Activated T-helper 1 cell treated with Interleukin-2 at 50 U/mL for 16 hours (primary cell): ENCODE results near the gene YEATS2.
"Not testable (repeated sequence)": the region's sequence is repeated elsewhere in the genome, so short reads cannot be mapped to it uniquely, and the experiment has no call there.

Experiments used
- DNase-seq: peaks from one replicate; pipeline ENCODE4 v3.0.0-alpha.2; 2020; ENCODE audit warnings: low read depth

Gene YEATS2

DNA sequence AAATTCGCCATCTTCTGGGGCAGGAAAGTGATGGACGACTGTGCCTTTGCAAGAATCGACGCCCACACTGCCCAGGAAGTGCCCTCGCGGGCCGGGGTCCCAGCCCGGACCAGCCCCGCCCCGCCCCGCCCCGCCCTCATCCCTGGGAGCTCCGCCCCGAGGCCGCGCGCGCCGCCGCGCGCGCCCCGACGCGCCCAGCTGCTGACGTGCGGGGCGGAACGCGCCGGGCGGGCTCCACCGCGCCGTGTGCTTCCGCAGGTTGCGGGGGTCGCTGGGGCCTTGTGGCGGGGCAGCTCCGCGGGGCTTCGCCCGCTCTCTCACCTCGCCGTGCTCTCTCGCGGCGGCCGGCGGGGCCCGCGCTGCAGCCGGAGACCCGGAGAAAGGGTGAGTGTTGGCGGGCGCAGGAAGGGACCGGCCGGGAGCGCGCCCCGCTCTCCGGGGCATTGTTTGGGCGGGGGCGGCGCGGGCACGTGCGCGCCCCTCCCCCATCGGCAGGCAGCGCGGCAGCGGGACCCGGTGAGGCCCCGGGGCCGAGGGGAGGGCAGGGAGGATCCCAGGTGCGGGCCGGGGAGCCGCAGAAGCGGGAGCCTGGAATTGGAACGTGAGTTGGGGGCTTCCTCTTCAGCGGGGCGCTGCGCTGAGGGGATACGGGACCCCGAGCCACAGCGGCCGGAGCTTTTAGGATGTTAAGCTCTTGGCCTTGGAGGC is at the start of gene YEATS2:
YEATS2 (plus strand) TSS at position 188 of the 708 bp plus-strand sequence. CDS start 17,366 bp downstream, outside the sequence.
- peak; percentile 59 for DNase-seq

DNA sequence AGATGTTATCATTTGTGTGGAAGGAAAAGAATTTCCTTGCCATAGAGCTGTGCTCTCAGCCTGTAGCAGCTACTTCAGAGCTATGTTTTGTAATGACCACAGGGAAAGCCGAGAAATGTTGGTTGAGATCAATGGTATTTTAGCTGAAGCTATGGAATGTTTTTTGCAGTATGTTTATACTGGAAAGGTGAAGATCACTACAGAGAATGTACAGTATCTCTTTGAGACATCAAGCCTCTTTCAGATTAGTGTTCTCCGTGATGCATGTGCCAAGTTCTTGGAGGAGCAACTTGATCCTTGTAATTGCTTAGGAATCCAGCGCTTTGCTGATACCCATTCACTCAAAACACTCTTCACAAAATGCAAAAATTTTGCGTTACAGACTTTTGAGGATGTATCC is 47.0 kb upstream of the YEATS2 start:
- DNase-seq = no peak

DNA sequence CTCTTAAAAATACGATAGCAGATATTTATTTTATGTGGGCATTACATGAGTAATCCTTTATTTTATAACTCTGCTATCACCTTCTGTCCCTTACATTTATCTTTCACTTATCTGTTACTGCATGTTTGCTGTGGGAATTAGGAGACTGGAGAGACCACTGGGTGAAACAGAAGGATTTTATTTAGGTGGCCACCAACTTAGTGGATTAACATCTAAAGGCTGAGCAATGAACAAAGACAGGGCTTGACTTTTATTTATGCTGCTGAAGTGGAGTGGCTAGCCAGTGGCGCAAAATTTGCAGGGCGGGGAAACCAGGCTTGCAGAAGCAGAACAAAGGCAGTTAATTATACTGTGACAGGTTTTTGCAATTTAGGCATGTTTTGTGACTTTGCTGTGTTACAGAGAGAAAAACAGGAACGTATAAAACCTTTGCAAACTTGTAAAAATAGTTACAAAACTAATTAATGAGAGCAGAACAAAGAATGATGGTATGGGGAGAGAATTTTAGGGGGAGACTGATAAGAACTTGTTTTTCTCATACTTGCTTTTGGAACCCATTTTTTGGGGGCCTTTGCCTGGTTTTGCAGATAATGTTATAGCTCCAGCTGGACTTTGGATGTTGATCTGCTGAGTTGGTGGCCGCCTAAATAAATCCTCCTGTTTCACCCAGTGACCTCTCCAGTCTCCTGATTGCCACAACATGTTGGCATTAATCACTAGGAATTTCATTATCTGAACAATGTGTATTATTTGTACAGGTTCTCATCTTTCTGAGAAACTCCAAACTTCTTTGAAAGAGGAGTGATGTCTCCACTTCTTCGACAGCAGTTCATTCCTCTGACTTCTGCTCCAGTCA is 44.2 kb upstream of the YEATS2 start:
- DNase-seq = no peak

DNA sequence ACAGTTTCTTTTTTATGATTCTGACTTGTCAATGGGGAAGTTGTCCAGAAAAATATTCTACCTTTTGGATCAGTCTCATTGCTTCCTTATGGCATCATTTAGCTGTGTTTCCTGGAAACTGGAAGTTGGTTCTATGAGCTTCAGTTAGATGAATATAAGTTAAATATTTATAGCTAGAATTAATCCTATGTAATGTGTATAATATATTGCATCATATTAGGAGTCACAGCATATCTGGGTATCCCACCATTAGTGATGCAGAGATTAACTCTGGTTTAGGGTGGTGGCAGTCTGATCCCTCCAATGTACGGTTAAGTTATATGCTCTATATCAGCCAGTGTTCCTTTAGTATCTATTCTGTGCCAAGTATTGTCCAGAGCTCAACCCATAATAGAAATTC is 42.9 kb upstream of the YEATS2 start:
- no peak for DNase-seq

DNA sequence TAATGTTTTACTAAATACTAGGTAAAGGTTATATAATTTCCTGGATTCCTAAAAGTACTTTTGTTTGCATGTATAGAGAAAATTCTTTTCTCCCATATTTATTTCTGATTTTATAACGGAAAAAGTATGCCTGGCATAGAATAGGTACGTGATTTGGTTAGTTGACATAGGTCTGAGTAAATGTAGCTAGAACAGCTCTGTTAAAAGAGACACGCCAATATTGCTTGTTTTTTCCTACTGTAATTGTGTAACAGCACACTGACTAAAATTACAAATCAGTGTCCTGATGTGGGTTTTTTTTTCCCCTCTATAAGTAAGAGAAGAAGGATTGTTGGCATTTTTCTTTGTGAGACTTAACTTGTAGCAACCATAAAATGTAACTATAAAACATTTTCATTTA is 35.5 kb upstream of the YEATS2 start:
- DNase-seq = no peak

DNA sequence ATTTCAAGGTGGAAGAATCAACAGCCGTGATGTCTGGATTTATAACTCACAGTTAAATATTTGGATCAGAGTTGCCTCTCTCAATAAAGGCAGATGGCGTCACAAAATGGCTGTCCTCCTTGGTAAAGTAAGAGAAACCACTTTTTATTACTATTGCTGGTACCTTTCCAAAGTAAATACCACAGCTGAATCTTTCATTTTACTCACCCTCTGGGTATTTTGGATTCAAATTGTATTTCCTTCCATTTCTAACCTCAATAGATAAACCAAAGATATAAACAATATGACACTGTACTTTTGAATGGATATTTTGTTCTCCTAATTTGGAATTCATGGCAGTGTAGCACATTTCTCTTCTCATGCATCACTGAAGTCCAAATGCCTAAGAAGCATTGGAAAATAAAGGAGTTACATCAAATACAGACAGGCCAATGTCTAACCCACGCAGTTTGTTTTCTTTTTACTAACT is 32.6 kb upstream of the YEATS2 start:
- DNase-seq = no peak

DNA sequence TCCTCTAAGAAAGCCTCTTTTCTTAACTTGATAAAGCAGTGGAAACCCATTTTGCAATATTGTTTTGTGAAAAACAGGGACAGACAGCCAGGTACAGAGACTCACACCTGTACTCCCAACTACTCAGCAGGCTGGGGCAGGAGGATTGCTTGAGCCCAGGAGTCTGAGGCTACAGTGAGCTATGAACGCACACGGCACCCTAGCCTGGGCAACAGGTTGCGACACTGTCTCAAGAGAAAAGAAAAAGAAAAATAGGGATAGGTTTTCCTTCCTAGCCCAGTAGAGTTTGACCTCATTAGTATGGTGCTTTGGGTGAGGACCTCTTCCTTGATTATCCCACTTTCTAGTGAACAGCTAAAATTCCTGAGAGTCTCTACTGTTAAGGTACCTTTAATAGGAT is 17.5 kb upstream of the YEATS2 start:
- no peak for DNase-seq

DNA sequence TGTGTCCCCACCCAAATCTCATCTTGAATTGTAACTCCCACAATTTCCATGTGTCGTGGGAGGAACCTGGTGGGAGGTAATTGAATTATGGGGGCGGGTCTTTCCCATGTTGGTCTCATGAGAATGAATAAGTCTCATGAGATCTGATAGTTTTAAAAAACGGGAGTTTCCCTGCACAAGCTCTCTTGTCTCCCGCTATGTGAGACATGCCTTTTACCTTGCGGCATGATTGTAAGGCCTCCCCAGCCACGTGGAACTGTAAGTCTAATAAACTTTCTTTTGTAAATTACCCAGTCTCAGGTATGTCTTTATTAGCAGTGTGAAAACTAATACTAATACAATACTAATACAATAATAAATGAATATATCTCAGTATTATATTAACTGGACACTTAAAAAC is 9.9 kb upstream of the YEATS2 start:
- DNase-seq = no peak

DNA sequence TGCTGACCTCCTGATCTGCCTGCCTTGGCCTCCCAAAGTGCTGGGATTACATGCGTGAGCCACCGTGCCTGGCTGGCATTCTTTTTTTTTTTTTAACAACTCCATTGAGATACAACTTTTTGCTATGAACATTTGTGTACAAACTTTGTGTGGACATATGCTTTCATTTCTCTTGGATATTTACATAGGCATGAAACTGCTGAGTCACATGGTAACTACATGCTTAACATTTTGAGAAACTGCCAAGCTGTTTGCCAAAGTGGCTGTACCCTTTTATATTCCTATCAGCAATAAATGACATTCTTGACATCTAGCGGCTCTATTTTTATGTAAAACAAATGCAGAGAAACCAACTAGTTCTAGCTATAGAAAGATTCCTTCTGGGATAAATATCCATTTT is 8.7 kb upstream of the YEATS2 start:
- DNase-seq = no peak

DNA sequence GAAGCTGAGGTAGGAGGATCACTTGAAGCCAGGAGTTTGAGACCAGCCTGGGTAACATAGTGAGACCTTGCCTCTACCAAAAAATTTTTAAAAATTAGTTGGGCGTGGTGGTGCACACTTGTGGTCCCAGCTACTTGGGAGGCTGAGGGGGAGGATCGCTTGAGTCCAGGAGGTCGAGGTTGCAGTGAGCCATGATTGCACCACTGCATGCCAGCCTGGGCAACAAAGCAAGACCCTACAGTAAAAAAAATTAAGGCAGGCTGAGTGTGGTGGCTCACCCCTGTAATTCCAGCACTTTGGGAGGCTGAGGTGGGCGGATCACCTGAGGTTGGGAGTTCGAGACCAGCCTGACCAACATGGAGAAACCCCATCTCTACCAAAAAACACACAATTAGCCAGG is 8.0 kb upstream of the YEATS2 start:
- not testable (repeated sequence) for DNase-seq

DNA sequence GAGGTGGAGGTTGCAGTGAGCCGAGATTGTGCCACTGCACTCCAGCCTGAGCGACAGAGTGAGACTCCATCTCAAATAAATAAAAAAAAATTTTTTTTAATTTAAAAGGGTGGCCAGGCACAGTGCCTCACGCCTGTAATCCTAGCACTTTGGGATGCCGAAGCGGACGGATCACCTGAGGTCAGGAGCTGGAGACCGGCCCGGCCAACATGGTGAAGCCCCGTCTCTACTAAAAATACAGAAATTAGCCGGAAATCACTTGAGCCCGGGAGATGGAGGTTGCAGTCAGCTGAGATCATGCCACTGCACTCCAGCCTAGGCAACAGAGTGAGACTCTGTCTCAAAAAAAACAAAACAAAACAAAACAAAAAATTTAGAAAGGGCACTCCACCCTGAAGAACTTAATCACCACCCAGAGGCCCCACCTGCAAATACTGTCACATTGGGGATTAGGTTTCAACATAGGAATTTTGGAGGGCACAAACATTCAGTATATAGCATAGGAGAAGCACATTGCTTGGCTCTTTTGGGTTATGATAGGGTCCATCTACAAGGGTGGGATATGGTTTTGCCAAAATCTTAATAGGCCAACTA is 7.1 kb upstream of the YEATS2 start:
- no peak for DNase-seq

DNA sequence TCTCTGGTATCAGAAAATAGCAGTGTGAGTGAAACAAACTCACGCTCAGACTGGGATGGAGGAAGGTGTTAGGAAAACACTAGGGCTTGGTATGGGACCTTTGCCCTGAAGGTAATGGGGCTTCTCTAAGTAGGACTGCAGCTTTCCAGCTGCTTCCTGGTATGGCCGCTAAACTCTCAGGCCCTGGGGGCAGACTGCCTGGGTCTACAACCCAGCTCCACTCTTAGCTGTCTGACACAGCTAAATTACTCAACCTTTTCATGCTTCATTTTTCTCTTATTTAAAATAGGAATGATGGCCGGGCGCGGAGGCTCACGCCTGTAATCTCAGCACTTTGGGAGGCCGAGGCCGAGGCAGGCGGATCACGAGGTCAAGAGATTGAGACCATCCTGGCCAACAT is 5.2 kb upstream of the YEATS2 start:
- no peak for DNase-seq

DNA sequence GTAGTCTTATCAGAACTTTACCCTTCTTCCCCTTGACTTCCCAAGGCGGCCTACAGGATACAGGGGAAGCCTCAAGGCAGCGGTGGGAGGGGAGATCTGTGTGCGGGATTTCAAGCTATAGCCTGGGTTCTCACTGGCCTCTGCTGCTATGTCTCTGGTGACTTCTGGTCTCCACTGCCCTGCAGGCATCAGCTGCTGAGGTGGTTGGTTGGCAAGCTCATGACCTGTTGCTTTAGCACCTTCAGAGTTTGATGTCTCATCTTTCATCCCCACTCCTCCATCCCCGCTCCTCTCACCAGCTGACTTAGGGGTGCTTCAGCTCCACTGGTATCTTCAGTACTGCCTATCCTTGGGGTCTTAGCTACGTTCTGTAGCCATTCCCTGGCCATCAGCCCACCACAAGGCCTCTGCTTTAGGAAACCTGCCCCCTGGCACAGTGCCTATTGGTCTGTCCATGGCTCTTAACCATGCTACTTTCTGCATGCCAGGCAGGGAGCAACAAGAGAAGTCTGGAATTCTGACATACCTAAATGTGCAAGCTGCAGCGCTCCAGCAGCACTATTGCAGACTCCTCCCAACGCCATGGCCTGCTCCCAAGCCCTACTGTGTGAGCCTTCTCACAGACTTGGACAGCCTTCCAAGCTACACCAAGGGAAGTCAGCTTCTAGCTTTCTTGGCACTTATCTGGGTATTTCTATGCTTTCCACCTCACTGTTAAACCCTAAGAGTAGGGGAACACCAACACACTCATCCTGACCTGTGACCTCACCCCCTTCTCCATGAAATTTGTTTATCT is 1.8 kb upstream of the YEATS2 start:
- no peak for DNase-seq

DNA sequence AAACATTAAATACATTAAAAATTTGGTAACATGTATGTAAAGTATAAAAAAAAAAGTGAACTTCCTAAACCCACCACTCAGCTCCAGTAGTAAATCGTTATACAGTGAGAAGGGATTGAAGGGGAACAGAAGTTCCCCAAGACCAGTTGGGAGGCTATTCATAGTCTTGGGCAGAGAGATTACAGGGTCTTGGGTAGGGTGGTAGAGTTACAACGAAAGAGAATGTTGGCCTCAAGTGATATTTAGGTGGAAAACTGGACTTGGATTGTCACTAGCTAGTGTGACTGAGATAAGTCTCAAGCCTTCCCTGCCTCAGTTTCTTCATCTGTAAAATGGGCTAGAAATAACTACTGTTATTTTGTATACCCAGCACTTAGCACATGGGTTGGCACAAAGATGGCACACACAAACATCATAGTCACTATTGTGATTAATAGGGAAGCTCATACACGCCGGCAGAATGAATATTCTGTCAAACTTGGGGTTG is 431 bp upstream of the YEATS2 start:
- no peak for DNase-seq

DNA sequence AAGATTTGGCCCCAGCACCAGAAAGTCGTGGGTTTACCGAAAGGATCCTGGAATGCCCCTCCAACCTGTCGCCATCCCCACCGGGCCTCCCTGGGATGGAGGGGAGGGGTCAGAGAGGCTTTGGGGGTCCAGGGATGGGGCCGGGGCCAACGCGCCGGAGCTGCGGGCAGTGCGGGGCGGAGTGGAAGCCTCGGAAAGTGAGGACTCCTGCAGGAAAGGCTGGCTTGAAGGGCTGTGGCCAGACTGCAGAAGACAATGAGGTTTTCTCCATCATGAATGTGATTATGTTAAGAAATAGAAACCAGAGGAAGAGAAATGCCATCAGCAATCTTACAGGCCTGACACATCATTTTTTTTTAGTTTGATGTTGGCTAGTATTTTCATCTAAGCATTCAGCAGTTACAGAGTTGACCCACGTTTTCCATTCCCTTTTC is 738 bp downstream of the YEATS2 start:
- no peak for DNase-seq

DNA sequence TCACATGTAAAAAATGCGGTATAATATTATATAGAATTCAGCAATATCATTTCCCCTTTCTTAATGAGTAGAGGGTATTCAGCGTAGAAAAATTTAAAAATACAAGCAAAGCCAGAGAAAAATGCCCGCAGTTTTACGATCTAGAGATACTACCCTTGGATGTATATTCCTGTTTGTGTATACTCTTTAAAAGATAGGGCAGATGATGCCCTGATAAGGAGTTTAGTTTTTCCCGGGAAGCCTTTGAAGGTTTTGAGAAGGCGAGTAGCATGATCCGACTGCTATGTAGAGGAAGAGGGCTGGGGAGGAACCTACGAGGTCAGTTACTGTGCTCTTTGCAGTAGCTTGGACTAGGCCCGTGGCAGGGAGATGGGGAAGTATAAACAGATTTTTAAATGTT is 1.2 kb downstream of the YEATS2 start:
- DNase-seq = no peak

DNA sequence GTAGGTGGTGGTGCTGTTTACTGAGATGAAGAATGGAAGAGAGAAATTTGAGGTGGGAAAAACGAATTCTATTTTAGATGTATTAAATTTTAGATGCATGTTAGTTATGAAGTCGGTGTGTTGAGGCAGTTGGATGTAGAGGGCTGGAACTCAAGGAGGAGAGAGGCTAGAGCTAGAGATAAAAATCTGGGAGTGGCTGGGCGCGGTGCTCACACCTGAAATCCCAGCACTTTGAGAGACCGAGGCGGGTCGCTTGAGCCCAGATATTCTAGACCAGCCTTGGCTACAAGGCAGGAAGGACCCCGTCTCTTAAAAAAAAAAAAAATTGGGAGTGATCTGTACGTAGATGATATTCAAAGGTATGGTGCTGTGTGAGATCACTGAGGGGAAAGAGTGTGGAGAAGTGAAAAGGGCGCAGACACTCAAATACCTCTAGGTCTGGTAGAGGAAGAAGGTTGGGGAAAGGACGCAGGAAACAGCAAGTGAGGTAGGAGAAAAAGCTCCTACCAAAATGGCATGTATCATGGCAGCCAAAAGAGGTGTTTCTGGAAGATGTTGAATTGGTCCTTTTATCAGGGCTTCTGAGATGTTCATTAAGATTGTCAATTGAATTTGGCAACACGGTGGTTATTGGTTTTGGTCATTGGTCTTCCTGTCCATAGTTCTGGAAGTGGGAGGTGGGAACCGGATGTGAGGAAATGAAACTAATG is 1.8 kb downstream of the YEATS2 start:
- no peak for DNase-seq

DNA sequence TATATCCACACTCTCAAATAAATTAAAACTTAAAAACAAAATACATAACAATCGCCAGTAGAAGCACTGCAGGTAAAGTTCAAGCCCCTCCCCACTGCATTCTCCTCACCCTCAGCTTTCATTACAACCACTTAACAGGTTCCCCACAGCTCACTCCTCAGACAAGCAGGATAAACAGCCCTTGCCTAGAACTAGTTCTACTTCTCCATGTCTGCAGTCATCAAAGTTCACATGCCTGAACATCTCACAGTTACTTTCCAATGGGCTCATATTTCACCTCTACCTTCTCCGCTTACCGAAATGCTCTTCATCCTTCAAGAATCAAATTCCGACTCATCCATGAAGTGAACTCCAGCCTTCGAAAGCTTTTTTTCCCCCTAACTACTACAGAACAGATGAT is 4.1 kb downstream of the YEATS2 start:
- DNase-seq = no peak

DNA sequence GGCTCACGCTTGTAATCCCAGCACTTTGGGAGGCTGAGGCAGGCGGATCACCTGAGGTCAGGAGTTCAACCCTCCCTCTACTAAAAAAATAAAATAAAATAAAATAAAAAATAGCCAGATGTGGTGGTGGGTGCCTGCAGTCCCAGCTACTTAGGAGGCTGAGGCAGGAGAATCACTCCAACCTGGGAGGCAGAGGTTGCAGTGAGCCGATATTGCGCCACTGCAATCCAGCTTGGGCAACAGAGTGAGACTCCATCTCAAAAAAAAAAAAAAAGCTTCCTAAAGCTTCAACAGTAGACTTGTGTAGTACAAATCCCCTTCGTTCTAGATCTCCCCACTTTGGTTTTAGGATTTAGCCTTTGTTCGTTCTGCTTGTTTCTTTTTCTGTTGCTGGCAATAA is 6.3 kb downstream of the YEATS2 start:
- not testable (repeated sequence) for DNase-seq

DNA sequence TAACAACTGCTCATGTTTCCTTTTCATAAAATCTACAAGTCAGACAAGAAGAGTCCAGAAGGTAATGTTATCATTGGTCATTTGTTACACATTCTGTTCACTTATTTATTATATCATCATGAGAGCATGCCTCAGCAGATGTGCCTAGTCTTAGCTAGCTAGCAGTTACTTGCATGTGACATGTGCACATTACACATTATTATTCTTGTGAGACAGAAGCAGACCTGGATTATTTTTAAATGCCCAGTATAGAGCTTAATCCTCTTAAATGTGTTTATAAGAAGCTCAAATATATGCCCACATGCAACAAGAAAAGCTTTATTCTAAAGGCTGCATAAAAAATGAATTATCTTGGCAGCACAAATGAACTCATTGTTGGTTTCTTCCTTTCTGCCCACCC is 12.6 kb downstream of the YEATS2 start:
- DNase-seq = no peak

DNA sequence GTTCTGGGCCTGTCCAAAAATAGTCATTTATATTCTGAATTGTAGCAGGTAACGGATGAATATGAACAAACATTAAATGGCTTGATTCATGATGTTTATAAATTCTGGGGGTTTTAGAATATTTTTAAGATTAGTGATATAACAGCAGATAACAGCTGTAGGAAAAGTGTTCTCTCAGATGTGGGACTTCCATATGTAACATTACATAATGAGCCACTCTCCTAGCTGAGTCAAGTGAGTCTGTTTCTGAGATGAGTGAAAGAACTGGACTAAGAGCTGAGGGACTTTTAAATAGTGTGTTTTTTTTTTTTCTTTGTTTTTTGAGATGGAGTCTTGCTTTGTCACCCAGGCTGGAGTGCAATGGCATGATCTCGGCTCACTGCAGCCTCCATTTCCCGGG is 13.9 kb downstream of the YEATS2 start:
- DNase-seq = no peak
